Endodermal cell (in vitro differentiated cells): ENCODE results near the gene RNF150. TPM values are rescaled to one million over a fixed set of nuclear protein-coding genes. Genes with fewer than 3 reads are reported as not detected.

Source experiments
- DNase-seq: peaks from one replicate; pipeline ENCODE4 v3.0.0-alpha.2; 2017
- H3K27ac ChIP-seq: 2 replicates; pipeline ENCODE4 v1.5.1; 2013; ENCODE audit warnings: mild to moderate bottlenecking, low read depth, low read length, moderate library complexity
- H3K27me3 ChIP-seq: 2 replicates; pipeline ENCODE4 v1.6.1; 2013; ENCODE audit warnings: mild to moderate bottlenecking, low read length, moderate library complexity; ENCODE audit not compliant: insufficient read depth, control insufficient read depth, poor library complexity, severe bottlenecking
- H3K36me3 ChIP-seq: 2 replicates; pipeline ENCODE4 v1.7.0; 2013; ENCODE audit warnings: mild to moderate bottlenecking, low read length, moderate library complexity; ENCODE audit not compliant: control insufficient read depth, insufficient read depth
- H3K4me1 ChIP-seq: one replicate; pipeline ENCODE4 v1.7.0; 2013; ENCODE audit warnings: low read length; ENCODE audit not compliant: control insufficient read depth, insufficient read depth
- H3K4me3 ChIP-seq: 2 replicates; pipeline ENCODE4 v1.5.1; 2013; ENCODE audit warnings: mild to moderate bottlenecking, low read length, moderate library complexity
- H3K9ac ChIP-seq: 2 replicates; pipeline ENCODE4 v1.6.1; 2013; ENCODE audit warnings: mild to moderate bottlenecking, low read length, moderate library complexity; ENCODE audit not compliant: poor library complexity, severe bottlenecking; ENCODE audit errors: extremely low read depth
- H3K9me3 ChIP-seq: 2 replicates; pipeline ENCODE4 v1.6.1; 2013; ENCODE audit warnings: mild to moderate bottlenecking, low read length, moderate library complexity; ENCODE audit not compliant: control insufficient read depth
- H3K27ac Mint-ChIP-seq: 2 replicates; pipeline ENCODE4 v1.8.0; 2020; ENCODE audit warnings: mixed read lengths
- H3K27me3 Mint-ChIP-seq: 2 replicates; pipeline ENCODE4 v1.8.0; 2021; ENCODE audit warnings: mild to moderate bottlenecking, mixed read lengths; ENCODE audit not compliant: insufficient read depth
- H3K36me3 Mint-ChIP-seq: 2 replicates; pipeline ENCODE4 v1.8.0; 2020; ENCODE audit warnings: low read depth, mixed read lengths
- H3K4me1 Mint-ChIP-seq: 2 replicates; pipeline ENCODE4 v1.8.0; 2020; ENCODE audit warnings: mixed read lengths
- H3K4me3 Mint-ChIP-seq: 2 replicates; pipeline ENCODE4 v1.8.0; 2020; ENCODE audit warnings: mild to moderate bottlenecking, moderate library complexity, mixed read lengths
- H3K9me3 Mint-ChIP-seq: 2 replicates; pipeline ENCODE4 v1.8.0; 2020; ENCODE audit warnings: mild to moderate bottlenecking, mixed read lengths
- CTCF ChIP-seq: fragments of 200-600 bp; sonication (generic); conservative IDR thresholded peaks from 2 replicates; pipeline ENCODE4 v1.5.0; 2021; ENCODE audit warnings: antibody characterized with exemption, mild to moderate bottlenecking
- WGBS, 2 experiments: methylation state at CpG; one replicate each; pipeline versions ENCODE4 v1.1.5 to v1.1.7; 2013; ENCODE audit warnings: missing lambda C conversion rate in 2 of 2, mixed read lengths in 1 of 2; ENCODE audit not compliant: insufficient coverage in 1 of 2, insufficient read length in 1 of 2; 5-methylcytosine and 5-hydroxymethylcytosine counted together
- total RNA-seq, 2 donors: library from RNA; stranded (reverse); fragmentation: NEBNext Ultra II Directional in 1 of 2; extraction: Animal tissue kit (Norgen Biotek cat#: 25700) in 1 of 2; gene quantifications; 2 replicates in 1 of 2; 3 replicates in 1 of 2; pipeline ENCODE4 v1.2.1, GENCODE V29; 2021

Gene RNF150
- total RNA-seq, 2 donors from 2014 or later = 8.2 to 10.4 TPM

- Mint-ChIP-seq H3K36me3 (no peaks in the 10 kb centered on the region), H3K27me3 (peaks cover 12% of the 10 kb centered on the region), H3K4me1 (peaks cover 34% of the 10 kb centered on the region), H3K27ac (no peak overlapping the region), H3K9me3 (no peaks in the 10 kb centered on the region), H3K4me3 (no peak overlapping the region)
- WGBS, 2 experiments = 95 to 100% methylated on average over 2 of the region's 2 CpGs
- Histone ChIP-seq H3K27me3 (peaks cover 12% of the 10 kb centered on the region), H3K27ac (no peak overlapping the region), H3K9me3 (no peaks in the 10 kb centered on the region), H3K4me1 (peaks cover 22% of the 10 kb centered on the region), H3K9ac (no peak overlapping the region), H3K4me3 (no peak overlapping the region), H3K36me3 (no peaks in the 10 kb centered on the region)
- no peak for TF ChIP-seq CTCF
- no peak for DNase-seq
These were observed 270.1 kb downstream of the RNF150 start for GRCh38 chr4:140863197-140863596.

GRCh38 chr4:140862177-140862442 is 271.2 kb downstream of the RNF150 start:
- Histone ChIP-seq H3K9ac (no peak overlapping the region), H3K4me3 (no peak overlapping the region), H3K27ac (no peak overlapping the region), H3K4me1 (peaks cover 19% of the 10 kb centered on the region), H3K9me3 (no peaks in the 10 kb centered on the region), H3K36me3 (no peaks in the 10 kb centered on the region), H3K27me3 (peaks cover 5% of the 10 kb centered on the region)
- WGBS, 2 experiments = 82 to 87% methylated on average over 3 to 4 of the region's 4 CpGs
- Mint-ChIP-seq H3K36me3 (no peaks in the 10 kb centered on the region), H3K4me3 (no peak overlapping the region), H3K4me1 (peaks cover 37% of the 10 kb centered on the region), H3K27ac (no peak overlapping the region), H3K27me3 (peaks cover 7% of the 10 kb centered on the region), H3K9me3 (no peaks in the 10 kb centered on the region)
- no peak for DNase-seq
- no peak for TF ChIP-seq CTCF

GRCh38 chr4:140861359-140862176 is 271.7 kb downstream of the RNF150 start:
- Histone ChIP-seq H3K27ac (no peak overlapping the region), H3K9ac (no peak overlapping the region), H3K4me1 (peaks cover 21% of the 10 kb centered on the region), H3K36me3 (no peaks in the 10 kb centered on the region), H3K27me3 (peaks cover 5% of the 10 kb centered on the region), H3K4me3 (no peak overlapping the region), H3K9me3 (no peaks in the 10 kb centered on the region)
- 52 to 58% methylated on average over 4 to 7 of the region's 7 CpGs for WGBS, 2 experiments
- TF ChIP-seq CTCF = peak; percentile 88
- no peaks in the 10 kb centered on the region for H3K36me3 Mint-ChIP-seq
- H3K4me1 Mint-ChIP-seq = peaks cover 37% of the 10 kb centered on the region
- H3K4me3 Mint-ChIP-seq = no peak overlapping the region
- H3K9me3 Mint-ChIP-seq = no peaks in the 10 kb centered on the region
- H3K27ac Mint-ChIP-seq = no peak overlapping the region
- peaks cover 7% of the 10 kb centered on the region for H3K27me3 Mint-ChIP-seq
- DNase-seq = peak; percentile 81
